ENCODE data around the gene CBLC.

CBLC gene

GRCh38 chr19:44777715-44778347 lies at the start of gene CBLC:
Gene CBLC (plus strand): TSS chr19:44777890. CDS start chr19:44777932, 42 bp downstream.
- in situ Hi-C loops (cut with MboI; ENCODE audit: low sequenced_read_pairs) = no loop called here

- in situ Hi-C loops (cut with MboI; ENCODE audit: low sequenced_read_pairs) = no loop called here
Measured at GRCh38 chr19:44728178-44728577, 49.5 kb upstream of the CBLC start.

GRCh38 chr19:44729516-44730033 lies 48.1 kb upstream of the CBLC start:
- in situ Hi-C loops (cut with MboI; ENCODE audit: low sequenced_read_pairs) = no loop called here

GRCh38 chr19:44731081-44731480 lies 46.6 kb upstream of the CBLC start:
- in situ Hi-C loops (cut with MboI; ENCODE audit: low sequenced_read_pairs) = no loop called here

- in situ Hi-C loops (cut with MboI; ENCODE audit: low sequenced_read_pairs) = no loop called here
Measured at GRCh38 chr19:44731622-44732021, 46.1 kb upstream of the CBLC start.

- in situ Hi-C loops (cut with MboI; ENCODE audit: low sequenced_read_pairs) = no loop called here
Measured at GRCh38 chr19:44732235-44733014, 45.3 kb upstream of the CBLC start.

- in situ Hi-C loops (cut with MboI; ENCODE audit: low sequenced_read_pairs) = no loop called here
Measured at GRCh38 chr19:44734357-44734756, 43.3 kb upstream of the CBLC start.

GRCh38 chr19:44735011-44735410 lies 42.7 kb upstream of the CBLC start:
- in situ Hi-C loops (cut with MboI; ENCODE audit: low sequenced_read_pairs) = no loop called here

GRCh38 chr19:44737238-44738071 lies 40.2 kb upstream of the CBLC start:
- in situ Hi-C loops (cut with MboI; ENCODE audit: low sequenced_read_pairs) = no loop called here

GRCh38 chr19:44738136-44738535 lies 39.6 kb upstream of the CBLC start:
- in situ Hi-C loops (cut with MboI; ENCODE audit: low sequenced_read_pairs) = no loop called here

- in situ Hi-C loops (cut with MboI; ENCODE audit: low sequenced_read_pairs) = no loop called here
Measured at GRCh38 chr19:44738603-44739558, 38.8 kb upstream of the CBLC start.

- in situ Hi-C loops (cut with MboI; ENCODE audit: low sequenced_read_pairs) = no loop called here
Measured at GRCh38 chr19:44740351-44740824, 37.3 kb upstream of the CBLC start.

GRCh38 chr19:44741258-44741731 lies 36.4 kb upstream of the CBLC start:
- in situ Hi-C loops (cut with MboI; ENCODE audit: low sequenced_read_pairs) = no loop called here

- in situ Hi-C loops (cut with MboI; ENCODE audit: low sequenced_read_pairs) = no loop called here
Measured at GRCh38 chr19:44741841-44742329, 35.8 kb upstream of the CBLC start.

- in situ Hi-C loops (cut with MboI; ENCODE audit: low sequenced_read_pairs) = no loop called here
Measured at GRCh38 chr19:44742330-44743061, 35.2 kb upstream of the CBLC start.

- in situ Hi-C loops (cut with MboI; ENCODE audit: low sequenced_read_pairs) = no loop called here
Measured at GRCh38 chr19:44744871-44745332, 32.8 kb upstream of the CBLC start.

GRCh38 chr19:44745341-44745831 lies 32.3 kb upstream of the CBLC start:
- in situ Hi-C loops (cut with MboI; ENCODE audit: low sequenced_read_pairs) = no loop called here

- in situ Hi-C loops (cut with MboI; ENCODE audit: low sequenced_read_pairs) = no loop called here
Measured at GRCh38 chr19:44745887-44746600, 31.6 kb upstream of the CBLC start.
